ENCODE measurements around the gene ATF2.

Gene ATF2

DNA sequence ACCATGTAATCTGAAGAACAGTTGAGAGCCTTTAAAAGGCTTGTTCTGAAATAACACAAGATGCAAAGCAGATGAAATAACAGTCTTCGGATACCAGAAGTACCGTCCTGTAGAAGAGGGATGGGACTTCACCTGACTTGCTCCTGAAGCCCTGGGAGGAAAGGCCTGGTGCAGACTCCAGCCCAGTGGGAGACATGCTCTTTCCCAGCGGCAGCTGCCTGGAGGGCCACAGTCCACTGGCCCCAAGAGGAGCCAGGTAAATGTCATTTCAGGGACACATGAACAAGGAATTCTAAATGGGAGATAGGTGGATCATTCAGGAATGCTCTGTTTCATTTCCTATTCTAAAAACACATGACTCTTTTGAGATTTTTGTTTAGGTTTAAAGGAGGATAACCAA lies 140.2 kb downstream of the ATF2 start:
- no peak for DNase-seq (ENCODE audit: extremely low read depth in 1 of 2, low read depth in 1 of 2)

DNA sequence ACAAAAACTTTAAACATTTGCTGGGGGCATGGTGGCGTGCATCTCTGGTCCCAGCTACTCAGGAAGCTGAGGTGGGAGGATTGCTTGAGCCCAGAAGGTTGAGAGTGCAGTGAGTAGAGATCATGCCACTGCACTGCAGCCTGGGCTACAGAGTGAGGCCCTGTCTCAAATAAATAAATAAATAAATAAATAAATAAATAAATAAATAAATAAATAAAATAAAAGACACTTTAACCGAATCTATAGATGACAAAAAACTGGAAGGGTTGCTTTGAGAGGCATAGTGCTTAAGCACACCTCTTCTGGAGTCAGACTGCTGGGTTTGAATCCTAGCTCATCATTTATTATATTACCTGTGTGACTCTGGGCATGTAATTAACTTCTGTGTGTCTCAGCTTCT lies 141.6 kb downstream of the ATF2 start:
- DNase-seq (ENCODE audit: extremely low read depth in 1 of 2, low read depth in 1 of 2): no peak

- no peak for DNase-seq (ENCODE audit: extremely low read depth in 1 of 2, low read depth in 1 of 2)
Observed at GRCh38 chr2:175025946-175026345, 142.1 kb downstream of the ATF2 start.

DNA sequence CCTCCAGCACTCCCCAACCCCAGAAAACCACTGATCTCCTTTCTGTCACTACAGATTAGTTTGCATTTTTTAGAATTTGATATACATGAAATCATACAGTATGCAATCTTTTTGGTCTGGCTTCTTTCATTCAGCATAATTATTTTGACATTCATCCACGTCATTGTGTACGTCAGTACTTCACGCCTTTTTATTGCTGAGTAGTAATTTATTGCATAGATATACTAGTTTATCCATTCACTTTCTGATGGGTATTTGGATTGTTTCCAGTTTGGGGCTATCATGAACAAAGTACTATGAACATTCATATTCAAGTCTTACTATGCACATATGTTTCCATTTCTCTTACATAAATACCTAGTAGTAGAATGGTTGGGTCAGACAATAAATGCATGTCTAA lies 142.8 kb downstream of the ATF2 start:
- no peak for DNase-seq (ENCODE audit: extremely low read depth in 1 of 2, low read depth in 1 of 2)

DNA sequence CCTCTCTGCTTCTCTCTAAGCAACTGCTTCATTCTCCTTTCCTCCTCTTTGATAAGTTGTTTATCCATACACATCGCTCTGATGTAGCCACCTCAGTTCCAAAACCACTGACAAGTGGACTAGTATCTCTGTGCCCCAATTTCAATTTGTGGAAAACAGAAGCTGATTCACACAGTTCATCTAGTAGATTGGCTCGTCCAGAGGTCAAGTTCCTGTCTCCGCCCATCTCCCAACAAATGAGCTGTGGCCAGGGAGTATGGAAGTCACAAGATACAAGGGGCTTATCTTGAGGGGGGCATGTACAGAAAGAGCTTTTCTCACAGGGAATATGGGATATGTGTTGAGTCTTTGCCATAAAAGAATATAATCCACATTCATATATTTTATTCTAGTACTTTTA lies 145.1 kb downstream of the ATF2 start:
- no peak for DNase-seq (ENCODE audit: extremely low read depth in 1 of 2, low read depth in 1 of 2)

All from activated CD8-positive, alpha-beta memory T cell treated with anti-CD3 and anti-CD28 coated beads for 1 hour (primary cell).